A549 treated with Mapracorat at 1 μM for 4 hours (cell line): ENCODE results near the gene UPK1A. TPM values are rescaled to one million over a fixed set of nuclear protein-coding genes. Genes with fewer than 3 reads are reported as not detected.

ENCODE experiments used
- total RNA-seq: library from RNA; stranded (reverse); fragments of 200-300 nt; extraction: Qiagen RNA extraction; gene quantifications from 5 replicates; pipeline ENCODE4 v1.2.3, GENCODE V29; 2022

UPK1A gene
- 0.72 to 1.1 TPM (median 0.94 TPM) in 5 replicates for total RNA-seq

DNA sequence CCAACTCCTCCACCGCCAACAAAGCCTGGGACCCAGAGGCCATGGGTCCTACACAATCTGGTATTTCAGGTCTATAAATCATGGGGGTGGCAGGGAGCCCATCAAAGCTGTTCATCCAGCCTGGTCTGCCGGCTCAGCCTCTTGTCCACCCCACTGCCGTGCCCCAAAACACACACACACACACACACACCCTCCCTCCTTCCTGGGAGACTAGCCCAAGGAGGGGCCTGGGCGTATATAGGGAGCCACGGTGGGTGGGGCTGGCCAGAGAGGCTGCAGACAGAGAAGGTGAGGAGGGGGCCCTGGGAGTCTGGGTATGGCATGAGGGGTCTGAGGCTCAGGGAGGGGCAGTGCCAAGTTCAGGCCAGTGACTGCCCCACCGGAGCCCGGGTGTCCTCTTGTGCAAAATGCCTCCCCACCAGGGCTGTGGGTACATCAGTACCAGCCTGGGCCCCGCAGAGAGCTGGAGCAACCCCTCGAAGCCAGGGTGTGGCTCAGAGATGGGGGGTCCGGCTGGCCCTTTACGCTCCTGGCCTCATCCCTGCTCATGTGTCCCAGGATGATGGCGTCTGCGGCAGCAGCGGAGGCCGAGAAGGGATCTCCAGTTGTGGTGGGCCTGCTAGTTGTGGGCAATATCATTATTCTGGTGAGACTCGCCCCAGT is at the start of gene UPK1A:
UPK1A (plus strand) TSS at position 267 of the 663 bp plus-strand sequence; CDS start at position 563, 296 bp downstream.

DNA sequence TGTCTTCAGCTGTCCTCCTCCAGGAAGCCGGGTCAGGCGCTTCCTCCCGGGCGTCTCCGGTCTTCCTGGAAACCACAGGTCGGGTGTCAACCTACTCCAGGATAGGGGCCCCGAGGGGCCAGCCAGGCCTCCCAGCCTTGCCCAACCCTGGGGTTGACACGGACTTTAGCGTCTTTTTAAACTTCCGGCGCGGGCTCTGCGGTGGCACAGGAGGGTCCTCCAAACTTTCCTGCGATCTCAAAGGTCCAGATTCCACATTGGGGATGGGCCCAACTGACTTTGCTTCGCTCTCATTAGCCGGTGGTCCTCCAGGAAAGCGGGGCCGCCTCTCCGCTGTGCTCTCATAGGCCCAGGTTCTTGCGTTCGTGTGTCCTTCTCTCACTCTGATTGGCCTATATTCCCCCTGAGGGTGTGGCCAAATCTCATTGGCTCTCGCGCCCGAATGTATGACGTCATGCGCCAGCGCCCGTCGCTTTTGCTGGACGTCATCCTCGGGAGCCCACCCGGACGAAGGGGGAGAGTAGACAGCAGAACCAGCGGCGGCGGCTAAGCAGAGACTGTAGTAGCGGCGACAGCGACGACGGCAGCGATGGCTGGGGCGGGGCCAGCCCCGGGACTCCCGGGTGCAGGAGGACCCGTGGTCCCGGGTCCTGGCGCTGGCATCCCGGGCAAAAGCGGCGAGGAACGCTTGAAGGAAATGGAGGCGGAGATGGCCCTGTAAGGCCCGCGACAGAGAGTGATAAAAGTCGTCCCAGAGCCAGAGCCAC is 37.6 kb upstream of the UPK1A start, which contains the start of gene RBM42:
RBM42 (plus strand) TSS at position 472 of the 767 bp plus-strand sequence; CDS start at position 590, 118 bp downstream.

DNA sequence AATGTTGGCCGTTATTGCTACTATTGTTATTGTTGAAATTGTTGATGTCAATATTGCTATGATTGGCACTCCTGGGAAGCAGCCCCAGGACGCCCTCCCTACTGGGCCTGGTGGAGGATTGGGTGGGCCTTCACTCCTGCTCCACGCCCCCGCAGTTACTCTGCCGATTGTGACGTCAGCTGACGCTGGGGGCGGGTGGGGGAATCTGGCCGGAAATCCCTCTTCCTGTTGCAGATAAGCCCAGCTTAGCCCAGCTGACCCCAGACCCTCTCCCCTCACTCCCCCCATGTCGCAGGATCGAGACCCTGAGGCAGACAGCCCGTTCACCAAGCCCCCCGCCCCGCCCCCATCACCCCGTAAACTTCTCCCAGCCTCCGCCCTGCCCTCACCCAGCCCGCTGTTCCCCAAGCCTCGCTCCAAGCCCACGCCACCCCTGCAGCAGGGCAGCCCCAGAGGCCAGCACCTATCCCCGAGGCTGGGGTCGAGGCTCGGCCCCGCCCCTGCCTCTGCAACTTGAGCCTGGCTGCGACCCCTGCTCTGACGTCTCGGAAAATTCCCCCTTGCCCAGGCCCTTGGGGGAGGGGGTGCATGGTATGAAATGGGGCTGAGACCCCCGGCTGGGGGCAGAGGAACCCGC is 24.7 kb upstream of the UPK1A start, which contains the start of gene ETV2:
ETV2 (plus strand) TSS at position 231 of the 637 bp plus-strand sequence. CDS start 716 bp downstream, outside the sequence.

DNA sequence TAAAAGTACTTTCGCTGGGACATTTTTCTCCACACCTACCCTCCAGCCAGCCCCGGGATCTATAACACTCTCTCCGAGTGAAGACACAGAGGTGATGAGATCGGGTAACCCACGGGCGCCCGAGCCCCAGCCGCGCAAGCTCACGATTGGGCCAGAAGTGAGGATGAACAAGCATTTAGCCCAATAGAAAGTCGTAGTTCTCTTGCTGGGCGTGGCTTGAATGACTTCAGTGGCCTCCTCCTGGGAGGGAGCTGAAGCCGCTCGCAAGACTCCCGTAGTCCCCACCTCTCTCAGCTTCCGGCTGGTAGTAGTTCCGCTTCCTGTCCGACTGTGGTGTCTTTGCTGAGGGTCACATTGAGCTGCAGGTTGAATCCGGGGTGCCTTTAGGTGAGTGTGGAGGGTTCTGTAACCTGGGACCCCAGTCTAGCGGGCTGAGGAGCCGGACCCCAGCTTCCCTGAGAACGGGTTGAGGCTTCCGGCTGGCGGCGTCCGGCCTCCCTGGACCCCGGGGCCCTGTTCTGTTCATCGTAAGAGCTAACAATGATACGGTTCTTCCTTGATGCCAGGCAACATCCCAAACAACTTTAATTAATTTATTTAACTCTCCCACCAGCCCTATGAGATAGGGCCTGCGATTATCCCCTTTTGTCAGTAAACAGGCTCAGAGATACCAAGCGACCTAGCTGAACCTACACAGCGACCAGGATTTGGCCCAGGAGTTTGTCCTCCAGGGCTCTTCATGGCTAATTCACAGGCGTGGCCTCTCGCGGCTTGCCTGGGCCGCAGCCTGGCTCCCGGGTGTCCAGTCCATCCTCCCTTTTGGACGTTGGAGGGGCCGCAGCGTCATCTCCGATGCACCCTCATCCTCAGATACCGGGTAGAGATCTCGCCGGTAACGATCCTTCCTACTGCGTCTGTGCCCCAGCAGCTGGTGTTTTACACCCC is 18.0 kb upstream of the UPK1A start, which contains the start of gene COX6B1:
COX6B1 (plus strand) TSS at position 307 of the 945 bp plus-strand sequence. CDS start 2,921 bp downstream, outside the sequence.

DNA sequence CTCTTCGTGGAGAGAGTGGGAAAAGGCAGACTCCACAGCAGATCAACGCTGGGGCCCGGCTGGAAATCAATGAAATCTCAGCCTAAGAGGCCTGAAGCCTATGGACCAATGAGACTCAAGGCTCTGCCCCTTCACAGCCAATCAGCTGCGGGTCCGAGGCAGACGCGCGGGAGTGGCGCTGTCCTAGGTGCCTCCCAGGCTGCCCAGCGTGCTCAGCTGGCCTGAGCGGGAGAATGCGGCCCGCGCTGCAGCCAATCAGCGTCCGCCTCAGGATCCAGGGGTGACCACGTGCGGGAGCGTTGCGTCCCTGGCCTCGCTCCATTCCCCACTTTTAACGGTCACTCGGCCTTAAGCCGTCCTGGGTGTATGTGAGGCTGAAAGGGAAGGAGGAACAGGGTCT is 37.9 kb downstream of the UPK1A start, which contains the start of gene ZBTB32:
ZBTB32 (plus strand) TSS at position 341 of the 400 bp plus-strand sequence. CDS start 10,069 bp downstream, outside the sequence.

DNA sequence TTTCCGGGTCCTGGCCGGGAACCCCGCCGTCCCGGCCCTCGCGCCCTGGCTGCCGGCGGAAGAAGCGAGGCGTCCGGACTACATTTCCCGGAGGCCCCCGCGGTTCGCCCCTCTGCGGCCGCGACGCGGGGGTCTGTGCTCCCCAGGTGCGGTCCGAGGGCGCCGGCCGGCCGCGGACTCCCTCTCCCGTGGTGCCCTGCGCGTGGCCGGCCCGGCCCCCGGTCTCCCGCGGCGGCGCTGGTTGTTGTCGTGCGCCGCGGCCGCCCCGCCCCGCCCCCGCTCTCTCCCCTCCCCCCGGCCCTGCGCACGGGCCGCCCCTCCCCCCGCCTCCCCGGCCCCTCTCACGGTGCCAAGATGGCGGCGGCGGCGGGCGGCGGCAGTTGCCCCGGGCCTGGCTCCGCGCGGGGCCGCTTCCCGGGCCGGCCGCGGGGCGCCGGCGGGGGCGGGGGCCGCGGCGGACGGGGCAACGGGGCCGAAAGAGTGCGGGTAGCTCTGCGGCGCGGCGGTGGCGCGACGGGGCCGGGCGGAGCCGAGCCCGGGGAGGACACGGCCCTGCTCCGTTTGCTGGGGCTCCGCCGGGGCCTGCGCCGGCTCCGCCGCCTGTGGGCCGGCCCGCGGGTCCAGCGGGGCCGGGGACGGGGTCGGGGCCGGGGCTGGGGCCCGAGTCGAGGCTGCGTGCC is 51.5 kb downstream of the UPK1A start, which contains the start of gene KMT2B:
KMT2B (plus strand) TSS at position 339 of the 680 bp plus-strand sequence; CDS start at position 355, 16 bp downstream.

Other genes starting within 250 kb of the UPK1A start
- gene FFAR2, start 218.3 kb upstream of the UPK1A start, total RNA-seq = not detected in 5 replicates
- not detected in 5 replicates for gene KRTDAP, start 176.1 kb upstream of the UPK1A start, total RNA-seq
- 32.5 to 41.2 TPM (median 37.6 TPM) in 5 replicates for gene DMKN, start 152.9 kb upstream of the UPK1A start, total RNA-seq
- 2.4 to 3.3 TPM (median 3.2 TPM) in 5 replicates for gene SBSN, start 138.2 kb upstream of the UPK1A start, total RNA-seq
- 0.21 TPM in 1 of 5 replicates, not detected in the others for gene GAPDHS, start 133.1 kb upstream of the UPK1A start, total RNA-seq
- 374 to 446 TPM (median 422 TPM) in 5 replicates for gene TMEM147, start 120.9 kb upstream of the UPK1A start, total RNA-seq
- gene ATP4A, start 102.9 kb upstream of the UPK1A start, total RNA-seq = 0.06 TPM in 1 of 5 replicates, not detected in the others
- gene PMIS2, start 80.3 kb upstream of the UPK1A start, total RNA-seq = not detected in 5 replicates
- 11.3 to 18.9 TPM (median 15.0 TPM) in 5 replicates for gene HAUS5, start 53.8 kb upstream of the UPK1A start, total RNA-seq
- gene RBM42, start 37.5 kb upstream of the UPK1A start, total RNA-seq = 148 to 214 TPM (median 206 TPM) in 5 replicates
- gene ETV2, start 24.8 kb upstream of the UPK1A start, total RNA-seq = 1.7 to 3.1 TPM (median 2.9 TPM) in 5 replicates
- 1,323 to 1,675 TPM (median 1,366 TPM) in 5 replicates for gene COX6B1, start 18.2 kb upstream of the UPK1A start, total RNA-seq
- gene ZBTB32, start 38.0 kb downstream of the UPK1A start, total RNA-seq = not detected in 5 replicates
- gene KMT2B, start 51.5 kb downstream of the UPK1A start, total RNA-seq = 46.2 to 63.6 TPM (median 56.5 TPM) in 5 replicates
- gene IGFLR1, start 75.9 kb downstream of the UPK1A start, total RNA-seq = 10.2 to 14.6 TPM (median 11.8 TPM) in 5 replicates
- gene U2AF1L4, start 78.9 kb downstream of the UPK1A start, total RNA-seq = 24.6 to 30.2 TPM (median 25.0 TPM) in 5 replicates
- 288 to 310 TPM (median 290 TPM) in 5 replicates for gene PSENEN, start 79.1 kb downstream of the UPK1A start, total RNA-seq
- 20.3 to 28.5 TPM (median 22.0 TPM) in 5 replicates for gene LIN37, start 82.1 kb downstream of the UPK1A start, total RNA-seq
- gene HSPB6, start 90.5 kb downstream of the UPK1A start, total RNA-seq = 0.12 to 0.28 TPM (median 0.19 TPM) in 3 of 5 replicates, not detected in the others
- gene PROSER3, start 91.7 kb downstream of the UPK1A start, total RNA-seq = 24.6 to 30.3 TPM (median 28.2 TPM) in 5 replicates
- gene ARHGAP33, start 109.0 kb downstream of the UPK1A start, total RNA-seq = 3.9 to 9.3 TPM (median 7.6 TPM) in 5 replicates
- gene PRODH2, start 146.3 kb downstream of the UPK1A start, total RNA-seq = 0.16 to 0.53 TPM (median 0.34 TPM) in 5 replicates
- 0.27 to 0.75 TPM (median 0.56 TPM) in 5 replicates for gene NPHS1, start 186.0 kb downstream of the UPK1A start, total RNA-seq
- gene KIRREL2, start 190.4 kb downstream of the UPK1A start, total RNA-seq = 0.42 to 0.60 TPM (median 0.55 TPM) in 5 replicates
- 73.4 to 99.4 TPM (median 94.1 TPM) in 5 replicates for gene APLP1, start 202.1 kb downstream of the UPK1A start, total RNA-seq
- gene NFKBID, start 234.0 kb downstream of the UPK1A start, total RNA-seq = 5.5 to 7.7 TPM (median 6.2 TPM) in 5 replicates
- gene HCST, start 236.0 kb downstream of the UPK1A start, total RNA-seq = 0.30 to 0.45 TPM (median 0.35 TPM) in 5 replicates
- gene TYROBP, start 241.8 kb downstream of the UPK1A start, total RNA-seq = not detected in 5 replicates